PC-3 (cell line): ENCODE results near the gene GPR101.

Source experiments
- EZH2 ChIP-seq: fragments of 300-600 bp; sonication (generic); IDR thresholded peaks from one replicate; pipeline ENCODE4 v1.6.1; 2017; ENCODE audit warnings: antibody characterized with exemption, mild to moderate bottlenecking, low read length; ENCODE audit not compliant: unreplicated experiment
- EZH2phosphoT487 ChIP-seq: fragments of 300-600 bp; sonication (generic); IDR thresholded peaks from 2 replicates; pipeline ENCODE4 v1.6.1; 2018; ENCODE audit warnings: mild to moderate bottlenecking, antibody characterized with exemption, low read length, borderline replicate concordance
- TF ChIP-seq, protein P1 (sequence below): fragments of 300-600 bp; sonication (generic); conservative IDR thresholded peaks from 2 replicates; pipeline ENCODE4 v1.5.1; 2017; ENCODE audit warnings: antibody characterized with exemption, low read depth, mild to moderate bottlenecking, low read length

DNA sequence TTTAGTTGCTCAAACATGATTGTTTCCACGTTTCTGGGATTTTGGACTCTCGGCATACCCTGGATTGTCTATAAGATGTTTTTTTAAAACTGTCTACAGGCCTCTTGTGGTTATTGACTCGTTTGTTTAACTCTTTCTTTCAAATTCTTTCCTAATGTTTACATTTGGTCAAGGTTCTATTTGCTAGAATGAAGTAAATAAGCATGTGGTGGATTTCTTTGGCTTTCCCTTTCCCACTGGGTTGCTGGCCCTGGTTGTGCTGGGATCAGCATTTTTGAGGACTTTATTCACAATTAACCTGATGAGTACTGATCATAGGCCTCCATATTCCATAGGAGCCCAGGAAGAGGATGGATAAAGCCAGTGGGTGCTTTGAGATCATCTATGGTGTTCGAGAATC lies 11.1 kb upstream of the GPR101 start:
- TF ChIP-seq, protein P1, sequence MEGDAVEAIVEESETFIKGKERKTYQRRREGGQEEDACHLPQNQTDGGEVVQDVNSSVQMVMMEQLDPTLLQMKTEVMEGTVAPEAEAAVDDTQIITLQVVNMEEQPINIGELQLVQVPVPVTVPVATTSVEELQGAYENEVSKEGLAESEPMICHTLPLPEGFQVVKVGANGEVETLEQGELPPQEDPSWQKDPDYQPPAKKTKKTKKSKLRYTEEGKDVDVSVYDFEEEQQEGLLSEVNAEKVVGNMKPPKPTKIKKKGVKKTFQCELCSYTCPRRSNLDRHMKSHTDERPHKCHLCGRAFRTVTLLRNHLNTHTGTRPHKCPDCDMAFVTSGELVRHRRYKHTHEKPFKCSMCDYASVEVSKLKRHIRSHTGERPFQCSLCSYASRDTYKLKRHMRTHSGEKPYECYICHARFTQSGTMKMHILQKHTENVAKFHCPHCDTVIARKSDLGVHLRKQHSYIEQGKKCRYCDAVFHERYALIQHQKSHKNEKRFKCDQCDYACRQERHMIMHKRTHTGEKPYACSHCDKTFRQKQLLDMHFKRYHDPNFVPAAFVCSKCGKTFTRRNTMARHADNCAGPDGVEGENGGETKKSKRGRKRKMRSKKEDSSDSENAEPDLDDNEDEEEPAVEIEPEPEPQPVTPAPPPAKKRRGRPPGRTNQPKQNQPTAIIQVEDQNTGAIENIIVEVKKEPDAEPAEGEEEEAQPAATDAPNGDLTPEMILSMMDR = no peak
- TF ChIP-seq EZH2 (no peak), EZH2phosphoT487 (no peak)
